H1 (cell line): ENCODE results near the gene NDUFB2. TPM values are rescaled to one million over a fixed set of nuclear protein-coding genes. Genes with fewer than 3 reads are reported as not detected.

Experiments used
- GABPA ChIP-seq: IDR thresholded peaks from 2 replicates; pipeline ENCODE4 v1.6.1; 2011; ENCODE audit warnings: mild to moderate bottlenecking, low read length, moderate library complexity, borderline replicate concordance; ENCODE audit not compliant: insufficient read depth
- KDM4A ChIP-seq: IDR thresholded peaks from one replicate; pipeline ENCODE4 v1.7.1; 2012; ENCODE audit warnings: low read depth, mild to moderate bottlenecking, moderate library complexity, low read length, inconsistent platforms; ENCODE audit not compliant: severe bottlenecking
- RBBP5 ChIP-seq: IDR thresholded peaks from 2 replicates; pipeline ENCODE4 v1.7.1; 2012; ENCODE audit warnings: low read depth, mild to moderate bottlenecking, inconsistent platforms, low read length, moderate library complexity, borderline replicate concordance
- SIRT6 ChIP-seq: IDR thresholded peaks from one replicate; pipeline ENCODE4 v1.7.1; 2012; ENCODE audit warnings: low read length, inconsistent platforms
- TBP ChIP-seq: IDR thresholded peaks from 2 replicates; pipeline ENCODE4 v1.6.1; 2011; ENCODE audit warnings: low read depth, low read length, improper control_type of control experiment
- USF2 ChIP-seq: IDR thresholded peaks from 2 replicates; pipeline ENCODE4 v1.6.1; 2011; ENCODE audit warnings: low read length, improper control_type of control experiment
- polyA plus RNA-seq, 7 experiments: library from polyadenylated mRNA; depleted of rRNA in 3 of 7; stranded (reverse) in 5 of 7; unstranded in 2 of 7; fragments of >200 nt in 5 of 7; fragments of 200-250 nt in 2 of 7; gene quantifications; 1 replicate in 5 of 7; 2 replicates in 1 of 7; 4 replicates in 1 of 7; pipeline versions ENCODE4 v1.2.1 to v1.2.3, GENCODE V29; 2011 to 2013; ENCODE audit warnings: missing spikeins in 2 of 7, mixed read lengths in 2 of 7
- total RNA-seq: library from RNA; stranded (reverse); fragmentation: NEBNext Ultra II Directional; extraction: Animal tissue kit (Norgen Biotek cat#: 25700); gene quantifications from 2 replicates; pipeline ENCODE4 v1.2.1, GENCODE V29; 2021

NDUFB2 gene
- total and polyA plus RNA-seq, 2 of the 8 experiments (the other 6 are each of a cell fraction or from before 2014, with no cell fraction given), result 168 to 881 TPM

GRCh38 chr7:140659856-140660255 lies 36.7 kb upstream of the NDUFB2 start (continued):
- no peak for TF ChIP-seq GABPA
- no peak for TF ChIP-seq USF2
- TF ChIP-seq SIRT6, result no peak
- no peak for TF ChIP-seq RBBP5
- no peak for TF ChIP-seq KDM4A
- no peak for TF ChIP-seq TBP
